ENCODE data around the gene KLHDC1. TPM values are rescaled to one million over a fixed set of nuclear protein-coding genes. Genes with fewer than 3 reads are reported as not detected.
"Not testable (repeated sequence)": the region's sequence is repeated elsewhere in the genome, so short reads cannot be mapped to it uniquely, and the experiment has no call there.

The KLHDC1 gene
- total and polyA plus RNA-seq, 9 of the 15 experiments (the other 6 are each of a cell fraction or from before 2014, with no cell fraction given) = 0.08 to 0.41 (median 0.18) TPM

DNA sequence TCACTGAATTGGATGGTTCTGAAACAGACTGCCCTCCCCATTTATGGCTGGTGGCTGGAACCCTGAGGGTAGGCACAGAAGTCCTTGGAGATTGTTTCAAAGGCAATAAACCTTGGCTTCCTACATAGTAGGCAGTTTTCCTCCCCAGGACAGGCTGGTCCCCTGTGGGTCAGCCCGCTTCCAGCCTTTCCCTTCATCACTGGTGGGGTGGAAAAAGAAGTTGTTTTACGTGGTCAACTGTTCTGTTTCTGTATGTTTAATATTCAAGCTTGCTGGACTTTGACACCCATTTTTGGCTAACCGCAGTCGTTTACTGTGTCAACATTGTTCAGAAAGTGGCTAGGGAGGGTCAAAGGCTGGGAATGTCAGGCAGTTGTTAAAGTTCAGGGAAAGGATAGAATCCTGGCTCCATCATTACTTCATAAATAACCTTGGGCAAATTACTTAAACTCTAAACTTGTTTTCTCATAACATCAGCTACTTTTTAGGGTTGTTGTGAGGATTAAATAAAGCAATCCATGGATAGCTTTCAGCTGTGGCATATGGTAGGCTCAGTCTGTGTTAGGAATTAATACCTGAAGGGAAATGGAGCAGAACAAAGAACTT is 77.4 kb downstream of the KLHDC1 start:
- ATAC-seq (no peak), FAIRE-seq (peak; percentile 26), DNase-seq (ENCODE audit: extremely low read depth in 1 of 4, low spot score in 3 of 4) (peak in 1 of 4 experiments; percentile 19)
- Histone ChIP-seq H3K9me1 (ENCODE audit: control insufficient read depth, insufficient read depth, low read length) (no peaks in the 10 kb centered on the region), H3K4me3 (peak overlapping the region; percentile 93), H3K4me2 (ENCODE audit: insufficient read depth, low read length) (peak overlapping the region; percentile 95), H3K4me1 (replicated peaks in 1 of 2; ENCODE audit: control insufficient read depth in 2 of 2, insufficient read depth in 2 of 2, low read length in 2 of 2) (peaks cover 17 to 20% of the 10 kb centered on the region in 2 experiments; a peak in 4 of 5 replicates), H3K27me3 (ENCODE audit: control insufficient read depth in 2 of 2, insufficient read depth in 2 of 2, low read length in 2 of 2) (no peaks in the 10 kb centered on the region), H3K9me3 (replicated peaks; ENCODE audit: control insufficient read depth, insufficient read depth, low read depth, low read length) (no peaks in the 10 kb centered on the region), H4K20me1 (replicated peaks; ENCODE audit: control insufficient read depth, insufficient read depth, low read length) (no peaks in the 10 kb centered on the region), H3K9ac (ENCODE audit: insufficient read depth in 1 of 2, low read depth in 2 of 2, low read length in 2 of 2) (peak overlapping the region; percentile 79 to 94; a peak in 3 of 4 replicates), H2AFZ (ENCODE audit: low read depth, low read length) (no peak overlapping the region), H3K79me2 (ENCODE audit: control insufficient read depth, insufficient read depth, low read length) (peaks cover 32% of the 10 kb centered on the region), H3K36me3 (ENCODE audit: control insufficient read depth, insufficient read depth, low read length) (peaks cover 7% of the 10 kb centered on the region; the same call in 2 of the 3 replicates), H3K27ac (ENCODE audit: extremely low read depth, low read depth, low read length) (peak overlapping the region; percentile 99)
- ChIA-PET POLR2A (interaction anchor here (0.6 to 5.4 kb wide), 6 partner anchors 11 to 225 kb away, joined by 3 to 31 read pairs (median 7); partner anchors contain the start of genes MGAT2, POLE2 and RPL36AL), CTCF (ENCODE audit: low intra/inter-chr PET ratio) (no interaction called here)
- in situ Hi-C loops (cut with MboI) (no loop called here), intact Hi-C loops (cut with micrococcal nuclease) (no loop called here)
- BruUV-seq (replicated peaks) = no TSS peak
- 14% methylated on average over 4 of the region's 4 CpGs for WGBS (ENCODE audit: insufficient coverage, low coverage, missing lambda C conversion rate)
- TF ChIP-seq HLTF (IDR thresholded peaks at IDR 0.05) (no peak), NR3C1 (CRISPR knock-in tag; IDR thresholded peaks at IDR 0.05) (no peak), FOXA3 (CRISPR knock-in tag; conservative IDR thresholded peaks at IDR 0.05 in 1 of 2, IDR thresholded peaks at IDR 0.05 in 1 of 2) (peak; percentile 78 to 86; a peak in 3 of 4 replicates), ESRRA (IDR thresholded peaks at IDR 0.05; ENCODE audit: borderline replicate concordance, low read depth) (peak; percentile 33; the same call in 1 of the 2 replicates), SPI1 (IDR thresholded peaks at IDR 0.05; ENCODE audit: borderline replicate concordance, low read depth, low read length) (no peak), ZSCAN32 (CRISPR knock-in tag; IDR thresholded peaks at IDR 0.05) (no peak), KHSRP (IDR thresholded peaks at IDR 0.05) (no peak)
- TF ChIP-seq, protein P1, sequence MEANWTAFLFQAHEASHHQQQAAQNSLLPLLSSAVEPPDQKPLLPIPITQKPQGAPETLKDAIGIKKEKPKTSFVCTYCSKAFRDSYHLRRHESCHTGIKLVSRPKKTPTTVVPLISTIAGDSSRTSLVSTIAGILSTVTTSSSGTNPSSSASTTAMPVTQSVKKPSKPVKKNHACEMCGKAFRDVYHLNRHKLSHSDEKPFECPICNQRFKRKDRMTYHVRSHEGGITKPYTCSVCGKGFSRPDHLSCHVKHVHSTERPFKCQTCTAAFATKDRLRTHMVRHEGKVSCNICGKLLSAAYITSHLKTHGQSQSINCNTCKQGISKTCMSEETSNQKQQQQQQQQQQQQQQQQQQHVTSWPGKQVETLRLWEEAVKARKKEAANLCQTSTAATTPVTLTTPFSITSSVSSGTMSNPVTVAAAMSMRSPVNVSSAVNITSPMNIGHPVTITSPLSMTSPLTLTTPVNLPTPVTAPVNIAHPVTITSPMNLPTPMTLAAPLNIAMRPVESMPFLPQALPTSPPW (CRISPR knock-in tag; IDR thresholded peaks at IDR 0.05) = peak; percentile 0; the same call in 1 of the 2 replicates

DNA sequence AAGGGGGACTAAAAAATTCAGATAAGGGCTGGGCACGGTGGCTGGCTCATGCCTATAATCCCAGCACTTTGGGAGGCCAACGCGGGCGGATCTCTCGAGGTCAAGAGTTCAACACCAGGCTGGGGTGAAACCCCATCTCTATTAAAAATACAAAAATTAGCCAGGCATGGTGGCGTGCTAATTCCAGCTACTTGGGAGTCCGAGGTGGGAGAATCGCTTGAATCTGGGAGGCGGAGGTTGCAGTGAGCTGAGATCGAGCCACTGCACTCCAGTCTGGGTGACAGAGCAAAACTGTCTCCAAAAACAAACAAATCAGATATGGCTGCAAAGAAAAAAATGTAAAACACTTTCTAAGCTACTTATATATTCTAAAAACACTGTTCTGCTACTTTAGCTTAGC is 78.8 kb downstream of the KLHDC1 start:
- in situ Hi-C loops (cut with MboI); H3K9ac ChIP-seq (ENCODE audit: insufficient read depth in 1 of 2, low read depth in 2 of 2, low read length in 2 of 2); DNase-seq (ENCODE audit: extremely low read depth in 1 of 4, low spot score in 3 of 4); FAIRE-seq; intact Hi-C loops (cut with micrococcal nuclease); H3K27ac ChIP-seq (ENCODE audit: extremely low read depth, low read depth, low read length); BruUV-seq (replicated peaks); H2AFZ ChIP-seq (ENCODE audit: low read depth, low read length); H3K4me3 ChIP-seq; ATAC-seq; H4K20me1 ChIP-seq (replicated peaks; ENCODE audit: control insufficient read depth, insufficient read depth, low read length); CTCF ChIA-PET (ENCODE audit: low intra/inter-chr PET ratio); H3K9me3 ChIP-seq (replicated peaks; ENCODE audit: control insufficient read depth, insufficient read depth, low read depth, low read length); H3K27me3 ChIP-seq (ENCODE audit: control insufficient read depth in 2 of 2, insufficient read depth in 2 of 2, low read length in 2 of 2); H3K9me1 ChIP-seq (ENCODE audit: control insufficient read depth, insufficient read depth, low read length); H3K4me2 ChIP-seq (ENCODE audit: insufficient read depth, low read length): not testable (repeated sequence)
- POLR2A ChIA-PET = interaction anchor here (0.6 to 5.4 kb wide), 3 partner anchors 9 to 85 kb away, joined by 3 to 31 read pairs (median 20); partner anchors contain the start of gene POLE2
- H3K4me1 ChIP-seq (replicated peaks in 1 of 2; ENCODE audit: control insufficient read depth in 2 of 2, insufficient read depth in 2 of 2, low read length in 2 of 2) = peaks cover 17 to 20% of the 10 kb centered on the region in 2 experiments; a peak in 4 of 5 replicates
- H3K36me3 ChIP-seq (ENCODE audit: control insufficient read depth, insufficient read depth, low read length) = peaks cover 12% of the 10 kb centered on the region; the same call in 2 of the 3 replicates
- WGBS (ENCODE audit: insufficient coverage, low coverage, missing lambda C conversion rate) = 31% methylated on average over 10 of the region's 10 CpGs
- H3K79me2 ChIP-seq (ENCODE audit: control insufficient read depth, insufficient read depth, low read length) = peaks cover 32% of the 10 kb centered on the region

All from K562 (cell line).